HG03439 (cell line): ENCODE measurements around the gene CEP350.
"Not testable (repeated sequence)": the region's sequence is repeated elsewhere in the genome, so short reads cannot be mapped to it uniquely, and the experiment has no call there.

Experiments used
- ATAC-seq: cut with Tn5 transposase; IDR thresholded peaks from one replicate; pipeline ENCODE4 v1.9.1; 2021; ENCODE audit warnings: mild to moderate bottlenecking, moderate library complexity; ENCODE audit not compliant: unreplicated experiment

CEP350 gene

GRCh38 chr1:180112984-180113647 is 158.5 kb downstream of the CEP350 start:
- no peak for ATAC-seq

GRCh38 chr1:180114396-180114945 is 159.9 kb downstream of the CEP350 start:
- no peak for ATAC-seq

GRCh38 chr1:180116964-180117763 is 162.6 kb downstream of the CEP350 start:
- ATAC-seq = no peak

GRCh38 chr1:180117764-180118116 is 163.1 kb downstream of the CEP350 start:
- ATAC-seq = no peak

- no peak for ATAC-seq
Observed at GRCh38 chr1:180119837-180120236, 165.2 kb downstream of the CEP350 start.

GRCh38 chr1:180123463-180123936 is 168.9 kb downstream of the CEP350 start:
- ATAC-seq = no peak

- no peak for ATAC-seq
Observed at GRCh38 chr1:180130651-180131050, 176.0 kb downstream of the CEP350 start.

GRCh38 chr1:180131510-180131909 is 176.9 kb downstream of the CEP350 start:
- no peak for ATAC-seq

GRCh38 chr1:180133193-180133592 is 178.6 kb downstream of the CEP350 start:
- no peak for ATAC-seq

- ATAC-seq = not testable (repeated sequence)
Observed at GRCh38 chr1:180133688-180134087, 179.1 kb downstream of the CEP350 start.

- no peak for ATAC-seq
Observed at GRCh38 chr1:180135535-180135934, 180.9 kb downstream of the CEP350 start.

- ATAC-seq = no peak
Observed at GRCh38 chr1:180136331-180136967, 181.8 kb downstream of the CEP350 start.

GRCh38 chr1:180136968-180137356 is 182.4 kb downstream of the CEP350 start:
- ATAC-seq = no peak

GRCh38 chr1:180137776-180138175 is 183.2 kb downstream of the CEP350 start:
- ATAC-seq = no peak

GRCh38 chr1:180141381-180141934 is 186.8 kb downstream of the CEP350 start:
- ATAC-seq = no peak

GRCh38 chr1:180143359-180143758 is 188.7 kb downstream of the CEP350 start:
- no peak for ATAC-seq

GRCh38 chr1:180144659-180145357 is 190.2 kb downstream of the CEP350 start:
- ATAC-seq = no peak

- ATAC-seq = no peak
Observed at GRCh38 chr1:180145446-180145845, 190.8 kb downstream of the CEP350 start.

GRCh38 chr1:180150982-180151381 is 196.4 kb downstream of the CEP350 start:
- no peak for ATAC-seq

GRCh38 chr1:180151508-180151907 is 196.9 kb downstream of the CEP350 start:
- no peak for ATAC-seq

- no peak for ATAC-seq
Observed at GRCh38 chr1:180152588-180152987, 198.0 kb downstream of the CEP350 start.
